GM12801 (cell line): ENCODE data around the gene PTBP1.

Experiments
- TF ChIP-seq, protein P1 (sequence below): IDR thresholded peaks from one replicate; pipeline ENCODE4 v1.5.1; 2011; ENCODE audit warnings: control low read depth; ENCODE audit not compliant: insufficient read length; ENCODE audit errors: extremely low read depth

Gene PTBP1

DNA sequence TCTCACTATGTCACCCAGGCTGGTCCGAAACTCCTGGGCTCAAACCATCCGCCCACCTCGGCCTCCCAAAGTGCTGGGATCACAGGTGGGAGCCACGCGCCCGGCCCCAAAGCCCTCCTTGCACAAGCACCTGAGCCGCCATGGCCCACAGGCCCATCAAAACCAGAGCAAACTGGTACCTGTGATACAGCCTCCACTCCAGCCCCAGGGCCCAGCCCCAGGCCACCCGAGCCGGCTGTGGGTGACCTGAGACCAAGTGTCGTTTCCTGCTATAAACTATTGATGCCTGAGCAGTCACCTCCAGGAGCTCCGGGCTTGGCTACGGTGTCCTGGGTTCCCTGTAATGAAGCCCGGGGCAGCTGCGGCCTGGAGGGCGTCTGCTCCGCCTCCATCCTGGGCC is 9.7 kb upstream of the PTBP1 start:
- TF ChIP-seq, protein P1, sequence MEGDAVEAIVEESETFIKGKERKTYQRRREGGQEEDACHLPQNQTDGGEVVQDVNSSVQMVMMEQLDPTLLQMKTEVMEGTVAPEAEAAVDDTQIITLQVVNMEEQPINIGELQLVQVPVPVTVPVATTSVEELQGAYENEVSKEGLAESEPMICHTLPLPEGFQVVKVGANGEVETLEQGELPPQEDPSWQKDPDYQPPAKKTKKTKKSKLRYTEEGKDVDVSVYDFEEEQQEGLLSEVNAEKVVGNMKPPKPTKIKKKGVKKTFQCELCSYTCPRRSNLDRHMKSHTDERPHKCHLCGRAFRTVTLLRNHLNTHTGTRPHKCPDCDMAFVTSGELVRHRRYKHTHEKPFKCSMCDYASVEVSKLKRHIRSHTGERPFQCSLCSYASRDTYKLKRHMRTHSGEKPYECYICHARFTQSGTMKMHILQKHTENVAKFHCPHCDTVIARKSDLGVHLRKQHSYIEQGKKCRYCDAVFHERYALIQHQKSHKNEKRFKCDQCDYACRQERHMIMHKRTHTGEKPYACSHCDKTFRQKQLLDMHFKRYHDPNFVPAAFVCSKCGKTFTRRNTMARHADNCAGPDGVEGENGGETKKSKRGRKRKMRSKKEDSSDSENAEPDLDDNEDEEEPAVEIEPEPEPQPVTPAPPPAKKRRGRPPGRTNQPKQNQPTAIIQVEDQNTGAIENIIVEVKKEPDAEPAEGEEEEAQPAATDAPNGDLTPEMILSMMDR = no peak

DNA sequence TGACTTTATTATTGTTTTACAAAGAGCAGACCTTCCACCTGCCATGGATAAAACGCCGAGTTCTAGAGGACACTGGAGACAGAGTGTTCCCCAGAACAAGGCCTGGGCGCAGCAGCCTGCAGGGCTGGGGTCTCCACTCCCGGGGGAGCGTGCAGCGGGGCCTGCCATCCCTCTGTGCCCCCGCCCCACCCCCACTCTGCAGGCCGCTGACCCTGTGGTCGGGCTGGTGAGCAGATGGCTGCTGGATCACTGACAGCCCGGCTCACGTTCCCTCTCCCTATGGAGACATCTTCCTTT is 8.6 kb upstream of the PTBP1 start:
- TF ChIP-seq, protein P1 = no peak

DNA sequence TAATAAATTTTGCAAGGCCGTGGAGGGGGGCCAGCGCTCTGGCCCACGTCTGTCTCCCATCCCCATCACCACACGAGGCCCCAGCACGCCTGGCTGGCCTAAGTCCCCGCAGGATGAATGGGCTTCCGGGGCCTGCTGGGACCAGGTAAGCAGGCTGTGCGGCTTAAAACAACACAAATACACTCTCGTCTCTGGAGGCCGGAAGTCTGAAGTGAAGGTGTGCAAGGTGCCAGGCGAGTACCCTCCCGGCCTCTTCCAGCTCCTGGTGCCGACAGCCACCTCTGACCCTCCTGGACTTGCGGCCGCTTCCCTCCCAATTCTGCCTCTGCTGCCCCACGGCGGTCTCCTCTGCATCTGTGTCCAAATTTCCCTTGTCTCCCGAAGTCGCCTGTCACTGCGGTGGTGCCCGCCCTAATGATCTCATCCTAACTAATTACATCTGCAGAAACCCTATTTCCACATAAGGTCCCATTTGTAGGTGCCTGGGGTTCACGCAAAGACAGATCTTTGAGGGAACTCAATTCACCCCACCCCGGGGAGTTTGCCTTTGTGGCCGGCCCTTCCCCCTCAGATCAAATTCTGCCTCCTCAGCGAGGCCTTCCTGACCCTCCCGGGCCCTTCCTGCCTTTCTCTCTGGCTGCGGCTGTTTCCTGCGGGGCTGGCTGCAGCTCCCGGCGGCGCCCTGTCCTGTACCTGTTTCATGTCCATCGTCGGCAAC is 8.1 kb upstream of the PTBP1 start:
- TF ChIP-seq, protein P1 = no peak

DNA sequence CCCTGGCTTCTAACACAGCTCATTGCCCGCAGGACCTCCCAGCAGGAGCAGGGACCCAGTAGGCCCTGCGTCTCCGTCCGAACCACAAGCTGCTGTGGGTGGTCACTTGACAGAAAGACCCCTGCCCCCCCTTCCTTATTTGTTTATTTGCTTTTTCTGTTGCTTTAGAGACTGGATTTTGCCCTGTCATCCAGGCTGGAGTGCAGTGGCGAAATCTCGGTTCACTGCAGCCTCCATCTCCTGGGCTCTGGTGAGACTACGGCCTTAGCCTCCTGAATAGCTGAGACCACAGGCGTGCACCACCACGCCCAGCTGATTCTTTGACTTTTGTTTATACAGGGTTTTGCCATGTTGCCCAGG is 7.6 kb upstream of the PTBP1 start:
- TF ChIP-seq, protein P1 = no peak

DNA sequence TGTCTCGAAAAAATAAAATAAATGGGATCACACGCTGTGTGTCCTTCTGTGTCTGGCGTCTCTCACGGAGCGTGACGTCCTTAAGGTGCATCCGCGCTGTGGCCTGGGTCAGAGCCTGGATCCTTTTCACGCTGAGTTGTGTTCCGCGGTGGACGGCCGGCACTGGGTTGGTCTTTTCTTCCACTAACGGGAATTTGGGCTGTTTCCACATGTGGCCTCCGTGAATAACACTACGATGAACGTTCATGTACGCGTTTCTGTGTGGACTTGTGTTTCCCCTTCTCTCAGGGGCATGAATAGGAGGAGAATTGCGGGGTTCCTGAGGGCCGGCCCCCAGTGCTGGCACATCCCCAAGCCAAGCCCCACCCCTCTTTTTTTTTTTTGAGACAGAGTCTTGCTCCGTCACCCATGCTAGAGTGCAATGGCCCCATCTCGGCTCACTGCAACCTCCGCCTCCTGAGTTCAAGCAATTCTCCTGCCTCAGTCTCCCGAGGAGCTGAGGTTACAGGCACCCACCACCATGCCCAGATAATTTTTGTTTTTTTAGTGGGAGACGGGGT is 6.2 kb upstream of the PTBP1 start:
- TF ChIP-seq, protein P1 = no peak

DNA sequence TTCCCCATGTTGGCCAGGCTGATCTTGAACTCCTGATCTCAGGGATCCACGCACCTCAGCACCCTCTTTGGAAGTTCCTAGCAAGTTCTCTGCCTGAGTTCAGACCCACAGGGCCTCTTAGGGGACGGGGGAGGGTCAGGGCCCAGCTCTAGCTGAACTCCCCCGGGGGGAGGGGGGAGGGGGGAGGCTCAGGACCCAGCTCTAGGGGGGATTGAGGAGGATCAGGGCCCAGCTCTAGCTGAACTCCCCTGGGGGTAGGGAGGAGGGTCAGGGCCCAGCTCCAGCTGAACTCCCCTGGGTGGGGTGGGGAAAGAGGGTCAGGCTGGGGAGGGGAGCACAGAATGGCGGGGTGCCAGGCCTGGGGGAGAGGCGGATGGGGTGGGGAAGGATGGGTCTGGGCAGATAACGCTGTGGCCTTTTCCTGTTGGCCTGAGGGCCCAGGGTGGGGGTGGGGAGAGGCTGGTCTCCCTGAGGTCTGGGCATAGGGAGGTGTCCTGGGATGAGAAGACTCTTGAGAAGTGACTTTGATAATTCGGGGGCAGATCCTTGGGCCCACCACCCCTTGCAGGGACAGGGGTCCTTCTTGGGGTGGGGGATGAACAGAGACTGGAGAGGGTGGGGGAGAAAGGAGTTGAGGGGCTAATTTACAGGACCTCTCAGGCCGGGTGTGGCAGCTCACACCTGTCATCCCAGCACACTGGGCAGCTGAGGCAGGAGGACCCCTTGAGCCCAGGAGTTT is 5.5 kb upstream of the PTBP1 start:
- TF ChIP-seq, protein P1 = no peak

DNA sequence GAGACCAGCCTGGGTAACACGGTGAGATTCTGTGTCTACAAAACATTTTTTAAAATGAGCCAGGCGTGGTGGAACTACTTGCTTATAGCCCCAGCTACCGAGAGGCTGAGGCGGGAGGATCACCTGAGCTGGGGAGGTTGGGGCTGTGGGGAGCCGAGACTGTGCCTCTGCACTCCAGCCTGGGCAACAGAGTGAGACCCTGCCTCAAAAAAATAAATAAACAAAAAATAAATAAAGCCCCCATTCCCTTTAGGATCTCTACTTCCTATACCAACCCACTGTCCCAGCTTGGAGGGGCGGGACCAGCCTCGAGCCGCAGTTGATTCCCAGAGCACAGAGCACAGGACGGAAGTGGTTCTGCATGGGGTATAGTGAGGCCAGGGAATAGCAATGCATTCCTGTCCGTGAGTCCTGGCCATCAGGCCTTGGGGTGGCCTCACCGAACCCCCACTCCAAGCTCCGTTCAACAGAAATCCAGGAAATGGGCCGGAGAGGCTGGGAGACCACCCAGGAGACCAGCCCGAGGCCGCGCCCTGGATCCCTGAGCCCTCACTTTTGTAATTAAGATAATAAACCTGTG is 4.9 kb upstream of the PTBP1 start:
- TF ChIP-seq, protein P1 = no peak
